NT2/D1 (cell line): ENCODE measurements around the gene ACP1.

Experiments used
- YY1 ChIP-seq: IDR thresholded peaks from 2 replicates; pipeline ENCODE4 v1.6.1; 2011; ENCODE audit not compliant: insufficient read length, insufficient read depth
- ZNF274 ChIP-seq: IDR thresholded peaks from 2 replicates; pipeline ENCODE4 v1.6.1; 2011; ENCODE audit warnings: mild to moderate bottlenecking, low read depth, low read length

- TF ChIP-seq YY1 (no peak), ZNF274 (no peak)
Observed at GRCh38 chr2:279956-280649, 15.4 kb downstream of the ACP1 start.
